ENCODE data around the gene FRG2C.
"Not testable (repeated sequence)": the region's sequence is repeated elsewhere in the genome, so short reads cannot be mapped to it uniquely, and the experiment has no call there.

FRG2C gene

DNA sequence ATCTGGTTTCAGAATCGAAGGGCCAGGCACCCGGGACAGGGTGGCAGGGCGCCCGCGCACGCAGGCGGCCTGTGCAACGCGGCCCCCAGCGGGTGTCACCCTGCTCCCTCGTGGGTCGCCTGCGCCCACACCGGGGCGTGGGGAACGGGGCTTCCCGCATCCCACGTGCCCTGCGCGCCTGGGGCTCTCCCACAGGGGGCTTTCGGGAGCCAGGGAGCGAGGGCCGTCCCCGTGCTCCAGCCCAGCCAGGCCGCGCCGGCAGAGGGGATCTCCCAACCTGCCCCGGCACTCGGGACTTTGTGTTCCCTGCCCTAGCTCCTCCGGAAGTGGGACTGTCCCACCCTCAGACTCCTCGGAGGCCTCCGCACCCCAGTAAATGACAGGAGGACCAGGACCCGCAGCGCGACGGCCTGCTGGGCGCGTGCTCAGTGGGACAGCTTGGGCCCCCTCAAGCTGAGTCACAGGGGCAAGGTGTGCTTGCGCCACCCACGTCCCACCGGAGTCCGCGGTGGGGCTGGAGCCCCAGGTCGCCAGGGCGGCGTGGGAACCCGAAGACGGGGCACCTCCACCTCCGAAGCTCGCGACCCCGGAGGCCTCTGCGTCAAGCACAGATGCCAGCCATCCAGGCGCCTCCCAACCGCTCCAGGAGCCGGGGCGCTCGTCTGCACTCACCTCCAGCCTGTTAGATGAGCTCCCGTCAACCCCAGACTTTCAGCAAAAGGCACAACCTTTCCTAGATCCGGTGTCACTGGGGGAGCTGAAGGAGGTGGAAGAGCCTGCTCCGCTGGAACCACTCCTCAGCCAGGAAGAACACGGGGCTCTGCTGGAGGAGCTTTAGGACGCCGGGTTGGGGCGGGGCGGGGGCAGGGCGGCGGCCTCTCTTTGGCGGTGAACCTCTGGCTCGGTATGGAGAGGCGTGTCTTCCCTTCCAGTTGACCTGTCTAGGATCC, 5.5 kb downstream of the FRG2C start:
- DNase-seq, result not testable (repeated sequence)

DNA sequence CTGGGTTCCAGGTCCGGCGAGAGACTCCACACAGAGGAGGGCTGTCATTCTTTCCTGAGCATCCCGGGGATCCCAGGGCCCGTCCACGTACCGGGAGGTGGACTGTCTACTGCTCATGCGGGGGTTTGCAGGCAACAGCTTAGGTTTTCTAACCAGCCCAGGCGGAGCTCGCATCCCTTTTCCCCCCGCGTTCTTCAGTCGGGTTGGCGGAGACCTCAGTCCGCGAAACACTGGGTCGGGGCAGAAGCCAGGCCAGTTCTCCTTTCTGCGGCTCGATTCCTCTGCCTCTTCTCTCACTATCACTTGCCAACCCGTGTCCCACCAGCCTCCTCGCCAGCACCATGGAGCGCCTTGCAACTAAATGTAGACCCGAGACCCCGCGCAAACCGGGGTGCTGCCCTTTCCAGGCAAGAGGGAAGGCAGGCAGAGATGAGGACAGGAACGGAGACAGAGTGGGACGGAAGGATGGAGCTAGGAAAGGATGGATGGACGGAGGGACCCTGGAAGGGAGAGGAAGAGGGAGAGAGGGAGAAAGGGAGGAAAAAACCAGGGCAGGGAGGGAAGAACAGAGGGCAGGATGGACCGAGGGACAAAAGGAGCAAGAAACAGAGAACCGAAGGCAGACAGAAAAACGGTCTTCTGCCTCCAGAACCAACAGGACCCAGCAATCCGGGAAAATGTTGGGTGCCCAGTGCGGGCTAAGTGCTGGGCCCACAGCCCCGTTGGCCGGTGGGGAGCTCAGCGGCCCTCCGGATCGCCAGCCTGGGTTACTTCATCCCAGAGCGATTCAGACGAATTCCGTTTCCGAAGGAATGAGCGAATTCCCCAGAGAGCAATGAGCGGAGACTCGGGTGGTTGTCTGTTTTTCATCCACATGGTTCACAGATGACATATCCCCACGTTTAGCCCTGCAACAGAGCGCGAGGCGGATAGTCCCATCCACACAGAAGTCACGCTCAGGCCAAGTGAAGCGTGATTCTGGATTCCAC, 6.5 kb downstream of the FRG2C start:
- DNase-seq, result not testable (repeated sequence)

DNA sequence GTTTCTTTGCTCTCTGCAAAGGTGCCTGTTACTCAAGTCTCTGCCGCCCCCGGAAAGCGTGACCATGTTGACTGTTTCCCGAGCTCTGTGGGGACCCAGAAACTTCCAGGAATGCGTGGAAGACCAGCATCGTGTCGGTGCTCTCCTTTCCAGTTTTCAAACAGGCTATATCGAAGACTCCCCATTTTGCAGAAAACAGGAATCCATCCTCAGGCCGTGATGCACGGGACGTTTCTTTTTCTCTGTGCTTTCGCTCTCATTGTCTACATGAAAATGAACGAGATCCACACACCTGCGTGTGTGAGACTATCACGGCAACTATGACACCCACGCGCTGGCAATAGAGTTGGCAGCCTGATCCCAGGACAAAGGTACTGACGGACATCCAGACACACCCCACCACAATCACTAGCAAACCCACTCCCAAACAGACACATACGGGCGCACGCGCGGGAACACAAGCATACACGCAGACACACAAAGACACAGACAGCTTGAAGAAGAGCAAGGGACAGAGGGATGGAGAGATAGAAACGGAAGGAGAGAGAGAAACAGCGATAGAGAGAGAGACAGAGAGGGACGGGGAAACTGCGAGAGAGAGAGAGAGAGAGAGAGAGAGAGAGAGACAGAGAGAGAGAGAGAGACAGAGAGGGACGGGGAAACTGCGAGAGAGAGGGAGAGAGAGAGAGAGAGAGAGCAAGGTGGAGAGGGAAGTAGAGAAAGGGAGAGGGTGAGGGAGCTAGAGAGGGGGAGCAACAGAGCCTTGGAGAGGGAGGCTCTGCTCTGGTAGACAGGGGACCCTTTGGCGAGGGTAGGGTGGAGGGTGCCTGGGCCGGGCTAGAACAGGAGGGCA, 7.4 kb downstream of the FRG2C start:
- not testable (repeated sequence) for DNase-seq

DNA sequence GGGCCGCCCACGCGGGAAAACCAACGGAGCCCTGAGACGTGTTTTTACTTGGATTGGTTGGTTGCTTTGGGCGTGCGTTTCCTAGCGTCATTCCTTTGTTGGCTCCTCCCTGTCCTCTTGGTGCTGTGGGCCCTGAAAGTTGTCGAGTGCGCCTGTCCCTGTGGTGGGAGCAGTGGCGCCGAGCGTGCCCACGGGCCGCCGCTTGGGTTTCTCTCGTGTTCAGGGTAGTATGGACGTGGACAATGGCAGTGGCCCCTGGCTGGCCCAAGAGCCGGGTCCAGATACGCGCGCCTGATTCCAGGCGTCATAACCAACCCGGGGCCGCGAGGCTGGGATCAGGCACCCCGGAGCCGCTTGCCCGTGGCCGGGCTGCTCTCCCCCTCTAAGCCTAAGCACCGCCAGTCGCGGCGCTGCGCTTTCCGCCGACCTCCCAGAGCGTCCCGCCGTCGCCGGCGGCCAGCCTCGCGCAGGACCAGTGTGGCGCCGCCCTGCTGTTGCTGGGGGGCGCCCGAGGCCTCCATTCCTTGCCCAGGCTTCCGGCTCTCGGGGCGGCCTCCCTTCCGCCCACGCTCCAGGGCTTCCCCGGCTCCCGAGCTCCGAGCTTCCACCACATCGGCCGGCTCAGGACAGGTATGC, 8.1 kb downstream of the FRG2C start:
- not testable (repeated sequence) for DNase-seq

DNA sequence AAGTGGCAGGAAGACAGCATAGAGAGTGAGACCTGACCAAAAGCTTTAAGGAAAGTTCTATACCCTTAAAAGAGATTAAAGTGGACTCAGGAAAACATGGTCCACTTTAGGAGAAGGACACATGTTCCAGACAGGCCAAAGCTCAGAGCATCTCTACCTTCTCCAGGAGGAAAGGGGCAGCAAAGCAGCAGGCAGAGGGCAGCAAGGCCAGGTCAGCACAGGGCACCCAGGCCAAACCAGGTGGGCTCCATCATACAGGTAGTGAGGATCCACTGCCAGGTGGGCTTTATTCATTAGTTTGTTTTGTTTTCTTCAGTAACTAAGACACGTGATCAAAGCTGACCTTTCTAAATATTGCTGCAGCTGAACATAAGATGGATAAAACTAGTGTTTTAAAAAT, 19.8 kb downstream of the FRG2C start:
- not testable (repeated sequence) for DNase-seq

DNA sequence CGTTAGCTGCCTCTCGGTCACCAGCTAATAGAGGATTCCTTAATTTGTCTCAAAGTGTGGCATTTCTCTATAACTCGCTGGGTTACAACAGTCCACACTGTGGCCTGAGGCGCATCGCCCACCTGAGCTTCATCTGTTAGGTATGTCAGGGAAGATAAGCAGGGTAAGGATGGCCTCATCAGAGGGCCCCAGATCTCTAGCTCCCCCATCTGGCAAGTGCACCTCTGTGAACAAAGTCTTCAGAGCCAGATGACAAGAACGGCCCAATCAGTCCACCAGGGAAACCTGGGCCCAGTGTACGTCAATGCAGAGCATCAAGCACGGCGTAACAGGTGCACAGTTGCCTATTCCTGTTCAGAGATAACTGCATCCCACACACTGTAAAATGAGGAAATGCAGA, 23.2 kb downstream of the FRG2C start:
- no peak for DNase-seq

DNA sequence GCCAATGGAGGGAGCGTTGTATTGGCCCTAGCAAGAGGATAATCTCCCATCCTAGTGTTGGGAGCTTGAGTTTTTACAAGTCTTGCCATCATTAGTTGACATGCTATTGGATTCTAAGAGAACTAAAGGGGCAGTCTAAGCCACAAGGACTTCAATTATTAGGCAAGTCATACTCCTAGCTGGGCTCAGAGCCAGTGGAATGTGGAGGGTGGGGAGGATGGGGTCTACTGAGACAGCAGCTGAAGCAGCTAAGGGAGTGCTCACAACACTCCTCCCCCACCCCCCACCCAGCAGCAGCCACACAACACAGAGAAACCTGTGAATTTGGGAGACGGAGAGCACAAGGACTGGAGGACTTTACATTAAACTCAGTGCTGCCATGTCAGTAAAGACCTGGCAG, 27.9 kb downstream of the FRG2C start:
- DNase-seq, result no peak
